Bronchial epithelial cell (primary cell): ENCODE results near the gene SLC17A3. TPM values are rescaled to one million over a fixed set of nuclear protein-coding genes. Genes with fewer than 3 reads are reported as not detected.

Source experiments
- DNase-seq: peaks from one replicate; pipeline ENCODE4 v3.0.0-alpha.2; 2010; ENCODE audit warnings: low read depth
- FAIRE-seq: peaks from 2 replicates; lab custom pipeline; 2011; peaks lifted over from hg19 to GRCh38; lab: Jason Lieb, UNC
- H3K27me3 ChIP-seq: 2 replicates; pipeline ENCODE4 v1.5.1; 2011; ENCODE audit warnings: low read length; ENCODE audit not compliant: control insufficient read depth, insufficient read depth
- H3K36me3 ChIP-seq: 2 replicates; pipeline ENCODE4 v1.5.1; 2011; ENCODE audit warnings: low read length; ENCODE audit not compliant: control insufficient read depth, insufficient read depth
- H3K4me3 ChIP-seq: 2 replicates; pipeline ENCODE4 v1.5.1; 2011; ENCODE audit warnings: mild to moderate bottlenecking, low read depth, low read length, control low read depth
- CTCF ChIP-seq: IDR thresholded peaks from 2 replicates; pipeline ENCODE4 v1.5.1; 2011; ENCODE audit warnings: mild to moderate bottlenecking, moderate library complexity, low read length, control low read depth, inconsistent platforms; ENCODE audit not compliant: insufficient read depth, severe bottlenecking
- total RNA-seq: library from RNA; depleted of rRNA; stranded (reverse); fragments of >200 nt; gene quantifications from 2 replicates; pipeline ENCODE4 v1.2.1, GENCODE V29; 2014

SLC17A3 gene
- total RNA-seq, 1 donor from 2014 or later, result not detected

GRCh38 chr6:25903467-25904099 lies 29.5 kb upstream of the SLC17A3 start:
- H3K4me3 ChIP-seq, result no peak overlapping the region
- DNase-seq (no peak), FAIRE-seq (no peak)
- peaks cover 3% of the 10 kb centered on the region for H3K27me3 ChIP-seq
- no peaks in the 10 kb centered on the region for H3K36me3 ChIP-seq
- no peak for TF ChIP-seq CTCF

- FAIRE-seq (no peak), DNase-seq (no peak)
- H3K27me3 ChIP-seq, result no peaks in the 10 kb centered on the region
- H3K4me3 ChIP-seq, result no peak overlapping the region
- no peaks in the 10 kb centered on the region for H3K36me3 ChIP-seq
- no peak for TF ChIP-seq CTCF
These were observed 28.0 kb upstream of the SLC17A3 start for GRCh38 chr6:25902071-25902470.

GRCh38 chr6:25900843-25901242 lies 26.8 kb upstream of the SLC17A3 start:
- DNase-seq, result no peak
- no peak for FAIRE-seq

GRCh38 chr6:25899580-25900408 lies 25.8 kb upstream of the SLC17A3 start:
- no peak for TF ChIP-seq CTCF
- no peak overlapping the region for H3K4me3 ChIP-seq
- DNase-seq, result no peak
- no peaks in the 10 kb centered on the region for H3K36me3 ChIP-seq
- FAIRE-seq, result no peak
- H3K27me3 ChIP-seq, result no peaks in the 10 kb centered on the region

More at GRCh38 chr6:25900843-25901242, 26.8 kb upstream of the SLC17A3 start:
- TF ChIP-seq CTCF, result no peak
- Histone ChIP-seq H3K27me3 (no peaks in the 10 kb centered on the region), H3K4me3 (no peak overlapping the region), H3K36me3 (no peaks in the 10 kb centered on the region)

GRCh38 chr6:25899123-25899522 lies 25.1 kb upstream of the SLC17A3 start:
- no peak overlapping the region for H3K4me3 ChIP-seq
- TF ChIP-seq CTCF, result no peak
- no peaks in the 10 kb centered on the region for H3K27me3 ChIP-seq
- DNase-seq (peak; percentile 27), FAIRE-seq (no peak)
- H3K36me3 ChIP-seq, result no peaks in the 10 kb centered on the region
